Suprapubic skin (tissue), 4 donors: ENCODE results near the gene ARHGAP35.

ENCODE experiments used
- CTCF ChIP-seq, 2 donors: fragments of 200-600 bp in 1 of 2; fragments of 450-650 bp in 1 of 2; sonication (generic) in 1 of 2; IDR thresholded peaks; one replicate each; pipeline ENCODE4 v1.5.1; 2016 to 2019; ENCODE audit warnings: antibody characterized with exemption in 2 of 2, mild to moderate bottlenecking in 1 of 2, moderate library complexity in 1 of 2
- POLR2A ChIP-seq, 2 donors: fragments of 450-650 bp; IDR thresholded peaks; one replicate each; pipeline ENCODE4 v1.6.1; 2017; ENCODE audit warnings: antibody characterized with exemption in 2 of 2, mild to moderate bottlenecking in 2 of 2, moderate library complexity in 2 of 2
- POLR2AphosphoS5 ChIP-seq, 3 donors: sonication (generic); formaldehyde crosslinking; IDR thresholded peaks; one replicate each; pipeline ENCODE4 v1.6.1; 2017; ENCODE audit warnings: antibody characterized with exemption in 3 of 3

DNA sequence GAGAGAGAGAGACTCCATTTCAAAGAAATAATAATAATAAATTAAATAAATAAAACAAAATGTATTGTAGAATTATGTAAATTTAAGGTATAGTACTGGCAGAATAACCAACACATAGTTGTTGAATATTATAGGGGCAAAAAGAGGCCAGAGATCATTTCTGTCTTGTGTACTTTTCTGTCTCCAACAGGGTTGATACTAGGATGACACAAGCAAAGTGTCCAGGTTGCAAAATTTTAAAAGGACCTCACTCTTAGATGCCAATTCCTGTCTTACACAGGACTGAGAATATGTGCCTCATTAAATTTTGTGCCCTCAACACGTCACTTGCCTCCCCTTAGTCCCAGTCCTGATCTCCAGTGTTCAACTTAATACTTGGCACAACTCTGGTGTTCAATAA is 8.0 kb upstream of the ARHGAP35 start:
- TF ChIP-seq CTCF (IDR thresholded peaks at IDR 0.05) (no peak), POLR2A (IDR thresholded peaks at IDR 0.05) (no peak), POLR2AphosphoS5 (IDR thresholded peaks at IDR 0.05) (no peak)
